HG02884 (cell line): Measurements from ENCODE around the gene ZXDC.

Experiments
- ATAC-seq: cut with Tn5 transposase; IDR thresholded peaks from one replicate; pipeline ENCODE4 v1.9.1; 2021; ENCODE audit warnings: mild to moderate bottlenecking, moderate library complexity; ENCODE audit not compliant: unreplicated experiment

ZXDC gene

GRCh38 chr3:126512916-126513650 is 37.4 kb upstream of the ZXDC start:
- no peak for ATAC-seq

DNA sequence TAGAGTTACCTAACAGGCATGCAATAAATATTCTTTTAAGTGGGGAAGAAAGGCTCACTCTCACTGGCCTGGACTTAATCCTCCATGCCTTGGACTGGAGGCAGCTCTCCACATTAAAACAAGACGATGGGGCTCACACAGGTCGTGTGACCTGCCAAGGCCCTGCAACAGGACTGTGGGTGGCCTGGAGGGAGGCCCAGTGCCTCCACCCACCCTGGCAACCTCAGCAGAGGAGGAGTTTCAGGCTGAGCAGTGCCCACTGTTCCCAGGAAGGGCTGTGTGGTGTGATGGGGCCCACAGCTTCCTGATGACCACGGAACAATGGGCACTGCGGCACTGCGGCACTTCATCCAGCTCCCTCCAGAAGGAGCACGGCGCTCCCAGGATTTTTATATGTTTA is 36.3 kb upstream of the ZXDC start:
- ATAC-seq: no peak

DNA sequence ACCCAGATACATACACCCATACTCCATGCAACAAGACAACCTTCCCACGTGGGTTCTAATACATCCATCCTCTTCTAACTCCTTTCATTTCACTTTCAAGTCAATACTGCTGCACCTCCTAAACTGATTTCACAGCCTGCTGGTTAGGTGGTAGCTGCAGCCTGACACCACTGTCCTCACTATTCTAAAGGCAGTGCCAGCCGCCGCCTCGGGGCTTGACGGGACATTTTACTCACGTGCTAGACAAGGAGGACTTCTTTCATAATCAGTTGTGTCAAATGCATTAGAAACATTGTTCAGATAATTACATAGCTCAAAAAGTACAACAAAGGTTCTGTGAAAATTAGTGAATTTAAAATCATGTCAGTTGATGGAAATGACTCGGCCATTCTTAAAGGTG is 35.6 kb upstream of the ZXDC start:
- ATAC-seq: no peak

- ATAC-seq: no peak
Measured at GRCh38 chr3:126510308-126510910, 34.7 kb upstream of the ZXDC start.

GRCh38 chr3:126509597-126510307 is 34.1 kb upstream of the ZXDC start:
- no peak for ATAC-seq

- ATAC-seq: no peak
Measured at GRCh38 chr3:126508564-126508964, 32.9 kb upstream of the ZXDC start.

GRCh38 chr3:126507886-126508285 is 32.2 kb upstream of the ZXDC start:
- no peak for ATAC-seq

- no peak for ATAC-seq
Measured at GRCh38 chr3:126503701-126504100, 28.0 kb upstream of the ZXDC start.

DNA sequence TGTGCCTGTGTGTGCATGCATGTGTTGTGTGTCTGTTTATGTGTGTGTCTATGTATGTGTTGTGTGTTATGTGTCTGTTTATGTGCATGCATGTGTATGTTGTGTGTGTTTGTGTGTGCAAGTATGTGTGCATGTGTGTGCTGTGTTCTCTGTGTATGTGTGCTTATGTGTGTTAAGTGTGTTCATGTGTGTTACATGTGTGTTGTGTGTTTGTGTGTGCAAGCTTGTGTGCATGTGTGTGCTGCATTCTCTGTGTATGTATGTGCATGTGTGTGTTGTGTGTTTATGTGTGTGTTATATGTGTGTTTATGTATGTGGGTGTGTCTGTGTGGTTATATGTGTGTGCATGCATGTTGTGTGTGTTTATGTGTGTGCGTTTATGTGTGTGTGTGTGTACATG is 27.0 kb upstream of the ZXDC start:
- ATAC-seq: no peak

- no peak for ATAC-seq
Measured at GRCh38 chr3:126501736-126502135, 26.0 kb upstream of the ZXDC start.

DNA sequence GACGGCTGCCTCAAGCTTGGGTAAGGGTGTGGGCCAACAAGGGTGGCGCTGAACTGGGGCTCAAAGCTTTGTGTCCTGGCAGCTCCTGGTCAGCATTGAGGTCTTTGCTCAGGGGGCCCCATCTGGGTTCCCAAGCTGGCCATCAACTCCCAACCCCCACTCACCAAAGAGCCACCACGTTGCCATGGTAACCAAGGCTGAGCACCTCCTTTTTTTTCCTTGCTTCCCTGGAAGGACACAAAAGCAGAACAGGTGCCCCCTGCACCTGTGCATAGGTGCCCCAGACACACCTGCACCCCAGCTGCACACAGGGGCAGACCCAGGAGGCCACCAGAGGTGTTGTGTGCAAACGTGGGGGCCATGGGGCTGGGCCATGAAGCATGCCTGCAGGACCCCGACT is 25.4 kb upstream of the ZXDC start:
- ATAC-seq: no peak

GRCh38 chr3:126500016-126500415 is 24.3 kb upstream of the ZXDC start:
- no peak for ATAC-seq

DNA sequence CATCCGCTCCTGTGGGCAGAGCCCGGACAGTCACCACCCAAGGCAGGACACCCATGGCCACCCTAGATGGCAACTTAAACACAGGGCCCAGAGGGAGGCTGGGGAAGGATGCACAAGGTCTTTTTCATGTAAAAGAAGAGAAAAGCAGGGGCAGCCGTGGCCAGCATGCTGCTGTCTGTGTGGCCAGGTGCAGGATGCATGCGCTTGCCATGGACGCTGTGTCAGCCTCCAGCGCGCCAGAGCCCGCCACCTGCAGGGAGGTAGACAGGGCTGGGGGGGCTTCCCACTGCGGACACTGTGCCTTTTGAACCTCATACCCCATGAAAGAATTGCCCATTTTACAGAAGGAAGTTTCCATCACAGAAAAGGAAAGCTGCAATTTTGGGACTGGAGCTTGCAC is 23.7 kb upstream of the ZXDC start:
- ATAC-seq: no peak

DNA sequence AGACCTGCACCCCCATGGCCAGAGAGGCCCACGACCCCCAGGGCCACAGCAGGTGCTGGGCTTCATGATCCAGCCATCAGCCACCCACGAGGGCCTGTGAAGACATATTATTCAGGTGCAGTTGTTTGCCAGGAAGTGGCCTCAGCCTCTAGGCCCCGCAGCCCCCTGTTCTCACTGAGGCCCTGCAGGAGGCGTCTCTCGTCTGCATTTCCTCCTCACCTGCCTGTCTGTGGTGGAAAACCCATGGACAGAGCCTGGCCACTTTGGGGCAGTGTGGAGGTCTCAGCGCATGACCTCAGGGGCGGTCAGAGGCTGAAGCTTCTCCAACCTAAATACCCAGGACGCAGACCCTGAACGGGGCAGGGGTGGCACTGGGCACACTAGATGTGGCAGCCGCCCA is 23.2 kb upstream of the ZXDC start:
- ATAC-seq: no peak

DNA sequence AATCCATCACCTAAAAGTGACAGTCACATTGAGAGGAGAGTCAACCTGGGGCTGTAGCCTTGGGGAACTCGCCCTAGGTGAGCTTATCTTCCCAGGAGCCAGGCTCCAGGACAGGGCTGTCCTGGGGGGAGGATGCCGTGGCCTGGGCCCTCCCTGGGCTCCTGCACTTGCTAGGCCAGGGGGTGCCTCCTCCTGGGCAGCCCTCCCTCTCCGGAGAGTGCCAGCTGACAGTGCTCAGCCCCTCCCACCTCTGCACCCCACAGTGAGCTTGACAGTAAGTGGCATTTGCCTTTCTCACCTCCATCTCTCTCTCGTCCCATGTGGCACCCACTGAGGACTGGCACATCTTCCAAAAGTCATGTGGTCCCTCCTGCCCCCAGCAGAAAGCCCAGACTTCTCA is 22.8 kb upstream of the ZXDC start:
- ATAC-seq: no peak

GRCh38 chr3:126497956-126498355 is 22.3 kb upstream of the ZXDC start:
- ATAC-seq: no peak

DNA sequence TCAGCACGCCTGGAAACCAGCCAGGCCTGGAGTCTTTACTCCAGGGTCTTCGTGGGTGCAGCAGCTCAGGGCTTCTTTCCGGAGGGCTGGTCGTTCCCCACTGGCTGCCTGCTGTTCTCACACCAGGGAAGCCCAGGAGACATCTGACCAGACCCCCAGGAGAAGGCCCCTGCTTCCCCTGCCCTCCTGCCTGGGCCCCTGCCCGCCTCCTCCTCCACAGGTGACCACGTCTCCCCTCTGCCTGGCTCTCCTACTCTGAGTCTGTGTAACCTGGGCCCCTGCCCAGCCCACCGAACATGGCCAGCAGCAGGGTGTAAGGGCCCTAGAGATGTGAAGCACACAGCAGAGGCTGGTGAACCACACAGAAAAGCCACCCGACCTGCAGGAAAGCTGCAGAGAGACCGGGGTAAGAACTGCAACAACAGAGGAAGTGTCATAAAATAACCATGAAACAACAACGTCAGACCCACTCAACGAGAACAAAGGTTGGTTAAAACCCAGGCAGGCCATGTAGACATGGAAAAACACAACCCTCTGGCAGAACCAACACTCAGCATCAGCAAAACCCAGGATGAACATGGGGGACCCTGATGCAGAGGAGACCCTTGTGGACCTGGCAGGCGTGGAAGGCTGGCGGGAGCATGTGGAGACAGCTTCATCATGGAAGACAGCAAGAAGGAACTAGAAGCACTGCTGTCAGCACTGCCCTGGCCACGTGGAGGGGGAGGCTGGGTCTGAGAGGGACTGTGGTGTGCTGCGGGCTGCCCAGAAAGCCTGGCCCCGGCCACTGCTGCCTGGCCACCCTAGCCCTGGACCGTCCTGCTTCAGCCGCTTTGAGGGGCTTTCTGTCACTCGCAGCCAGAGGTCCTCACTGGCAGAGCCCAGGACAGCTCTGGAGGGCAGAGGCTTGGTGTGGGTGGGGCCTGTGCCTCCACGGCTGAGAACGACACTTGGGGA is 21.5 kb upstream of the ZXDC start:
- ATAC-seq: no peak

- ATAC-seq: no peak
Measured at GRCh38 chr3:126495786-126496185, 20.1 kb upstream of the ZXDC start.

GRCh38 chr3:126494970-126495230 is 19.2 kb upstream of the ZXDC start:
- ATAC-seq: no peak

- ATAC-seq: no peak
Measured at GRCh38 chr3:126494204-126494969, 18.7 kb upstream of the ZXDC start.

- ATAC-seq: no peak
Measured at GRCh38 chr3:126493739-126494138, 18.0 kb upstream of the ZXDC start.
